ENCODE data around the gene IFNAR2. TPM values are rescaled to one million over a fixed set of nuclear protein-coding genes. Genes with fewer than 3 reads are reported as not detected.

The IFNAR2 gene
- total RNA-seq, 2 donors from 2014 or later: 5.7 to 7.0 TPM

Other genes starting within 250 kb of the IFNAR2 start
- not detected for gene OLIG2, start 204.0 kb upstream of the IFNAR2 start, total RNA-seq
- gene OLIG1, start 159.8 kb upstream of the IFNAR2 start, total RNA-seq: 10 to 100 TPM in 1 of 2 donors, not detected in 1; 10.8 TPM
- gene IL10RB, start 36.4 kb downstream of the IFNAR2 start, total RNA-seq: 10 to 100 TPM; 29.3 to 30.8 TPM
- 10 to 100 TPM; 29.8 to 34.4 TPM for gene IFNAR1, start 95.0 kb downstream of the IFNAR2 start, total RNA-seq
- 100 to 1,000 TPM in 1 of 2 donors, 10 to 100 TPM in 1; 88.1 to 122 TPM for gene IFNGR2, start 173.5 kb downstream of the IFNAR2 start, total RNA-seq